Heart left ventricle (tissue), 13 donors: ENCODE data around the gene C5.
"Not testable (repeated sequence)": the region's sequence is repeated elsewhere in the genome, so short reads cannot be mapped to it uniquely, and the experiment has no call there.

Source experiments
- CTCF ChIP-seq, 12 donors: fragments of 200-600 bp; sonication (generic) in 4 of 12; IDR thresholded peaks; one replicate each; pipeline versions ENCODE4 v1.5.0 to v1.8.0; 2018 to 2022; ENCODE audit warnings: antibody characterized with exemption in 12 of 12, mild to moderate bottlenecking in 5 of 12
- POLR2A ChIP-seq, 2 donors: fragments of 450-650 bp; IDR thresholded peaks; one replicate each; pipeline ENCODE4 v1.6.1; 2017; ENCODE audit warnings: antibody characterized with exemption in 2 of 2, mild to moderate bottlenecking in 2 of 2, moderate library complexity in 2 of 2
- donor health status: ischemic (EF 13 %, LVEDD 7.1; RV severe dilation, severe dysfunction).
- donor health status: DM: no; HTN: yes; CAD: no.
- donor health status: DM: no; HTN: no; CAD: no.
- donor health status: ischemic (EF 25% LVEDD 6.9; RV normal size, moderate dysfunction).
- donor health status: ischemic (EF 25% LVEDD 5.7; RV mildly dilated, moderate dysfunction).
- donor health status: ischemic (EF 35%, LVEDD 5.7; RV mildly dilated, moderate dysfunction).
- donor health status: nonischemic (EF 11% LVEDD 7.7; RV severe dilation, severe dysfunction).
- donor health status: DM: yes; HTN: yes; CAD: no.
- donor health status: PGD.
- donor health status: ischemic (EF 29% LVEDD 5.4; RV normal size, mild dysfunction).
- donor health status: nonischemic (EF 23%, LVEDD 6.1; RV moderate dilation, normal function).

DNA sequence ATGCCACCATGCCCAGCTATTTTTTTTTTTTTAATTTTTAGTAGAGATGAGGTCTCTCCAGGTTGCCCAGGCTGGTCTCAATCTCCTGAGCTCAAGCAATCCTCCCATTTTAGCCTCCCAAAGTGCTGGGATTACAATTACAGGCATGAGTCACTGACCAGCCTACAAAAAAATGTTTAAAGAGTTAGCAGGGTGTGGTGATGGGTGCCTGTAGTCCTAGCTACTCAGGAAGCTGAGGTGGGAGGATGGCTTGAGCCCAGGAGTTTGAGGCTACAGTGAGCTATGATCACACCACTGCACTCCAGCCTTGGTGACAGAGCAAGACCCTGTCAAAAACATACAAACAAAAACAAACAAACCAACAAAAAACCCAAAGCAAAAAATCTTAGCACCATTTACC is 14.4 kb downstream of the C5 start:
- not testable (repeated sequence) for TF ChIP-seq CTCF, POLR2A (IDR thresholded peaks at IDR 0.05)
